ENCODE data around the gene PPP2R5B. TPM values are rescaled to one million over a fixed set of nuclear protein-coding genes. Genes with fewer than 3 reads are reported as not detected.

The PPP2R5B gene
- total RNA-seq, 1 experiment from 2014 or later, result 8.7 TPM

- POLR2A ChIA-PET, result no interaction called here
- no peak for DNase-seq (ENCODE audit: low spot score)
- Mint-ChIP-seq H3K27me3 (ENCODE audit: low read depth) (no peaks in the 10 kb centered on the region), H3K27ac (no peak overlapping the region), H3K4me3 (no peak overlapping the region), H3K4me1 (no peaks in the 10 kb centered on the region; the same call in 1 of the 2 replicates), H3K36me3 (peaks cover 3% of the 10 kb centered on the region), H3K9me3 (no peaks in the 10 kb centered on the region)
- TF ChIP-seq USF1 (CRISPR knock-in tag; IDR thresholded peaks at IDR 0.05) (no peak), FOXP1 (CRISPR knock-in tag; IDR thresholded peaks at IDR 0.05; ENCODE audit: borderline replicate concordance) (no peak), CDX4 (CRISPR knock-in tag; IDR thresholded peaks at IDR 0.05; ENCODE audit: borderline replicate concordance) (no peak), ZNF671 (CRISPR knock-in tag; IDR thresholded peaks at IDR 0.05) (no peak), ZNF121 (CRISPR knock-in tag; IDR thresholded peaks at IDR 0.05) (no peak), IRF2 (CRISPR knock-in tag; IDR thresholded peaks at IDR 0.05; ENCODE audit: borderline replicate concordance, low read depth) (no peak), ZNF416 (CRISPR knock-in tag; IDR thresholded peaks at IDR 0.05) (no peak), ZNF423 (CRISPR knock-in tag; IDR thresholded peaks at IDR 0.05) (no peak), JUN (CRISPR knock-in tag; IDR thresholded peaks at IDR 0.05) (no peak), GABPB1 (CRISPR knock-in tag; IDR thresholded peaks at IDR 0.05) (no peak)
- TF ChIP-seq, protein P1, sequence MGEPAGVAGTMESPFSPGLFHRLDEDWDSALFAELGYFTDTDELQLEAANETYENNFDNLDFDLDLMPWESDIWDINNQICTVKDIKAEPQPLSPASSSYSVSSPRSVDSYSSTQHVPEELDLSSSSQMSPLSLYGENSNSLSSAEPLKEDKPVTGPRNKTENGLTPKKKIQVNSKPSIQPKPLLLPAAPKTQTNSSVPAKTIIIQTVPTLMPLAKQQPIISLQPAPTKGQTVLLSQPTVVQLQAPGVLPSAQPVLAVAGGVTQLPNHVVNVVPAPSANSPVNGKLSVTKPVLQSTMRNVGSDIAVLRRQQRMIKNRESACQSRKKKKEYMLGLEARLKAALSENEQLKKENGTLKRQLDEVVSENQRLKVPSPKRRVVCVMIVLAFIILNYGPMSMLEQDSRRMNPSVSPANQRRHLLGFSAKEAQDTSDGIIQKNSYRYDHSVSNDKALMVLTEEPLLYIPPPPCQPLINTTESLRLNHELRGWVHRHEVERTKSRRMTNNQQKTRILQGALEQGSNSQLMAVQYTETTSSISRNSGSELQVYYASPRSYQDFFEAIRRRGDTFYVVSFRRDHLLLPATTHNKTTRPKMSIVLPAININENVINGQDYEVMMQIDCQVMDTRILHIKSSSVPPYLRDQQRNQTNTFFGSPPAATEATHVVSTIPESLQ (CRISPR knock-in tag; IDR thresholded peaks at IDR 0.05), result no peak
- TF ChIP-seq, protein P2, sequence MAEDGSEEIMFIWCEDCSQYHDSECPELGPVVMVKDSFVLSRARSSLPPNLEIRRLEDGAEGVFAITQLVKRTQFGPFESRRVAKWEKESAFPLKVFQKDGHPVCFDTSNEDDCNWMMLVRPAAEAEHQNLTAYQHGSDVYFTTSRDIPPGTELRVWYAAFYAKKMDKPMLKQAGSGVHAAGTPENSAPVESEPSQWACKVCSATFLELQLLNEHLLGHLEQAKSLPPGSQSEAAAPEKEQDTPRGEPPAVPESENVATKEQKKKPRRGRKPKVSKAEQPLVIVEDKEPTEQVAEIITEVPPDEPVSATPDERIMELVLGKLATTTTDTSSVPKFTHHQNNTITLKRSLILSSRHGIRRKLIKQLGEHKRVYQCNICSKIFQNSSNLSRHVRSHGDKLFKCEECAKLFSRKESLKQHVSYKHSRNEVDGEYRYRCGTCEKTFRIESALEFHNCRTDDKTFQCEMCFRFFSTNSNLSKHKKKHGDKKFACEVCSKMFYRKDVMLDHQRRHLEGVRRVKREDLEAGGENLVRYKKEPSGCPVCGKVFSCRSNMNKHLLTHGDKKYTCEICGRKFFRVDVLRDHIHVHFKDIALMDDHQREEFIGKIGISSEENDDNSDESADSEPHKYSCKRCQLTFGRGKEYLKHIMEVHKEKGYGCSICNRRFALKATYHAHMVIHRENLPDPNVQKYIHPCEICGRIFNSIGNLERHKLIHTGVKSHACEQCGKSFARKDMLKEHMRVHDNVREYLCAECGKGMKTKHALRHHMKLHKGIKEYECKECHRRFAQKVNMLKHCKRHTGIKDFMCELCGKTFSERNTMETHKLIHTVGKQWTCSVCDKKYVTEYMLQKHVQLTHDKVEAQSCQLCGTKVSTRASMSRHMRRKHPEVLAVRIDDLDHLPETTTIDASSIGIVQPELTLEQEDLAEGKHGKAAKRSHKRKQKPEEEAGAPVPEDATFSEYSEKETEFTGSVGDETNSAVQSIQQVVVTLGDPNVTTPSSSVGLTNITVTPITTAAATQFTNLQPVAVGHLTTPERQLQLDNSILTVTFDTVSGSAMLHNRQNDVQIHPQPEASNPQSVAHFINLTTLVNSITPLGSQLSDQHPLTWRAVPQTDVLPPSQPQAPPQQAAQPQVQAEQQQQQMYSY (CRISPR knock-in tag; IDR thresholded peaks at IDR 0.05), result no peak
- TF ChIP-seq, protein P3, sequence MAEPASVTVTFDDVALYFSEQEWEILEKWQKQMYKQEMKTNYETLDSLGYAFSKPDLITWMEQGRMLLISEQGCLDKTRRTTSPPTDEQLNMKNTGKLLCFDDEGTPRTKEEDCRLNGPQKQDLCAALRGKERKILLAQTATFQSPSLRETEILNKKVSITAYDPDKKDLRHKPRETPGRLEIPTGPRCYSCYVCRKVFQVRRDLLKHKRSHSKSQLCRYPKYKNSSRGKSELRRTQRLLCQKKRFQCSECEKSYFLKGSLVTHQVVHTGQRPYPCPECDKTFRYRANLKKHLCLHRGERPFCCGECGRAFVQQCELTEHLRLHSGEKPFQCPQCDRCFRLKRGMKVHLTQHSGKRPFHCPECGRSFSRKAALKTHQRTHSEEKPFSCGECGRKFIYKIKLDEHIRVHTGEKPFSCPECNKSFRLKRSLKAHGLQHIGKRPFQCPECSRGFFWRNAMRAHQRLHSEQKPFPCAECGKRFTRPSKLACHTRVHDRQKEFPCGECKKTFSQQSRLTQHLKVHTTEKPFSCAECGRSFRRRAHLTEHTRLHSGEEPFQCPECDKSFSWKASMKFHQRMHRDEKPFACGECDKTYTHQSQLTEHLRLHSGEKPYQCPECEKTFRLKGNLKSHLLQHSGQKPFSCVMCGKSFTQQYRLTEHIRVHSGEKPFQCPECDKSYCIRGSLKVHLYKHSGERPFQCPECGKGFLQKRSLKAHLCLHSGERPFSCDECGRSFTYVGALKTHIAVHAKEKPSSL (CRISPR knock-in tag; conservative IDR thresholded peaks at IDR 0.05), result no peak
- TF ChIP-seq, protein P4, sequence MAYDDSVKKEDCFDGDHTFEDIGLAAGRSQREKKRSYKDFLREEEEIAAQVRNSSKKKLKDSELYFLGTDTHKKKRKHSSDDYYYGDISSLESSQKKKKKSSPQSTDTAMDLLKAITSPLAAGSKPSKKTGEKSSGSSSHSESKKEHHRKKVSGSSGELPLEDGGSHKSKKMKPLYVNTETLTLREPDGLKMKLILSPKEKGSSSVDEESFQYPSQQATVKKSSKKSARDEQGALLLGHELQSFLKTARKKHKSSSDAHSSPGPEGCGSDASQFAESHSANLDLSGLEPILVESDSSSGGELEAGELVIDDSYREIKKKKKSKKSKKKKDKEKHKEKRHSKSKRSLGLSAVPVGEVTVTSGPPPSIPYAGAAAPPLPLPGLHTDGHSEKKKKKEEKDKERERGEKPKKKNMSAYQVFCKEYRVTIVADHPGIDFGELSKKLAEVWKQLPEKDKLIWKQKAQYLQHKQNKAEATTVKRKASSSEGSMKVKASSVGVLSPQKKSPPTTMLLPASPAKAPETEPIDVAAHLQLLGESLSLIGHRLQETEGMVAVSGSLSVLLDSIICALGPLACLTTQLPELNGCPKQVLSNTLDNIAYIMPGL (CRISPR knock-in tag; IDR thresholded peaks at IDR 0.05), result no peak
- TF ChIP-seq, protein P5, sequence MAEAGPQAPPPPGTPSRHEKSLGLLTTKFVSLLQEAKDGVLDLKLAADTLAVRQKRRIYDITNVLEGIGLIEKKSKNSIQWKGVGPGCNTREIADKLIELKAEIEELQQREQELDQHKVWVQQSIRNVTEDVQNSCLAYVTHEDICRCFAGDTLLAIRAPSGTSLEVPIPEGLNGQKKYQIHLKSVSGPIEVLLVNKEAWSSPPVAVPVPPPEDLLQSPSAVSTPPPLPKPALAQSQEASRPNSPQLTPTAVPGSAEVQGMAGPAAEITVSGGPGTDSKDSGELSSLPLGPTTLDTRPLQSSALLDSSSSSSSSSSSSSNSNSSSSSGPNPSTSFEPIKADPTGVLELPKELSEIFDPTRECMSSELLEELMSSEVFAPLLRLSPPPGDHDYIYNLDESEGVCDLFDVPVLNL (CRISPR knock-in tag; IDR thresholded peaks at IDR 0.05; ENCODE audit: borderline replicate concordance, low read depth), result no peak
- CTCF ChIA-PET, result no interaction called here
- no peak for ATAC-seq
Measured at GRCh38 chr11:64926689-64927088, 2.2 kb downstream of the PPP2R5B start.
